Measurements from ENCODE around the gene YIF1B.
A peak's percentile ranks its signal among the peaks of the same experiment; 100 is the strongest.

YIF1B gene

DNA sequence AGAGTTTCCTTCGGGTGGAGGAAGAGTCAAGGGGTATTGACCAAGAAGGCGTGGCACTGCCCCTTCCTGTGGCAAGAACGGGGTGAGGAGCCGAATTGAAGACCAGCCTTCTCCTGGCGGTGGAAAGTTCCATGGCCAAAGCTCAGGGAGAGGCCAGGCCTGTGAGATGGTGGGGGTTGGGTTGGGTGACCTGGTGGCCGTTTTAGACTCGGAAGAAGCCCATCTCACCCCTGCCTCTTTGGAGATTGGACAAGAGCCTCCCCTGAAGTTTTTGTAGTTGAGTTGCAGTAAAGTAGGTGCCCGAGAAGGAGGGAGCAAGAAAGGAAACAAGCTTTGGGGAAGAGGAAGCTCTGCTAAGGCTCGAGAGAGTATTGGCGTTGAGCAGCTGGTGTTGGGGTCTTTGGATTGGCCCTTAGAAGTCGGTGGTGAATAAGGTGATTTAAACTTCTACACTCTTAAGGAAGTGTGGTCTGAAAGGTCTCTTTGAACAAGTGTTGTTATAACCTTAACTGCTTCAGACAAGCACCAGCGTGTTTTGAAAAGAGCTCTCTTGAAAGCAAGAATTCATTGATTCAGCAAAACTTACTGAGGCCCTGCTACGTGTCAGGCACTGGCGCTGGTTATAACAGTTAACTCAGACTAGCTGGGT is 50.4 kb downstream of the YIF1B start:
- Histone ChIP-seq H3K27me3 (replicated peaks; ENCODE audit: insufficient read depth, low read length) (no peaks in the 10 kb centered on the region), H3K9ac (ENCODE audit: low read length) (peak overlapping the region; percentile 55; the same call in 1 of the 2 replicates), H3K4me2 (ENCODE audit: low read depth, low read length) (peak overlapping the region; percentile 68), H3K4me1 (ENCODE audit: low read length) (0 out of 2 replicates have a peak, but pooled peaks cover 2% of the 10 kb centered on the region), H3K27ac (ENCODE audit: low read length) (no peak overlapping the region), H4K20me1 (ENCODE audit: insufficient read depth, low read length) (no peaks in the 10 kb centered on the region), H2AFZ (ENCODE audit: low read length) (peak overlapping the region; percentile 85; the same call in 1 of the 2 replicates), H3F3A (ENCODE audit: insufficient read depth, low read length) (no peaks in the 10 kb centered on the region), H3K4me3 (ENCODE audit: low read length) (peak overlapping the region; percentile 67), H3K79me2 (ENCODE audit: low read length) (no peaks in the 10 kb centered on the region), H3K36me3 (replicated peaks; ENCODE audit: insufficient read depth, low read length) (no peaks in the 10 kb centered on the region), H3K9me3 (replicated peaks; ENCODE audit: insufficient read depth, low read length) (no peaks in the 10 kb centered on the region), H3K9me2 (replicated peaks; ENCODE audit: insufficient read depth, low read length) (no peaks in the 10 kb centered on the region)
- no peak for DNase-seq
- TF ChIP-seq, protein P1, sequence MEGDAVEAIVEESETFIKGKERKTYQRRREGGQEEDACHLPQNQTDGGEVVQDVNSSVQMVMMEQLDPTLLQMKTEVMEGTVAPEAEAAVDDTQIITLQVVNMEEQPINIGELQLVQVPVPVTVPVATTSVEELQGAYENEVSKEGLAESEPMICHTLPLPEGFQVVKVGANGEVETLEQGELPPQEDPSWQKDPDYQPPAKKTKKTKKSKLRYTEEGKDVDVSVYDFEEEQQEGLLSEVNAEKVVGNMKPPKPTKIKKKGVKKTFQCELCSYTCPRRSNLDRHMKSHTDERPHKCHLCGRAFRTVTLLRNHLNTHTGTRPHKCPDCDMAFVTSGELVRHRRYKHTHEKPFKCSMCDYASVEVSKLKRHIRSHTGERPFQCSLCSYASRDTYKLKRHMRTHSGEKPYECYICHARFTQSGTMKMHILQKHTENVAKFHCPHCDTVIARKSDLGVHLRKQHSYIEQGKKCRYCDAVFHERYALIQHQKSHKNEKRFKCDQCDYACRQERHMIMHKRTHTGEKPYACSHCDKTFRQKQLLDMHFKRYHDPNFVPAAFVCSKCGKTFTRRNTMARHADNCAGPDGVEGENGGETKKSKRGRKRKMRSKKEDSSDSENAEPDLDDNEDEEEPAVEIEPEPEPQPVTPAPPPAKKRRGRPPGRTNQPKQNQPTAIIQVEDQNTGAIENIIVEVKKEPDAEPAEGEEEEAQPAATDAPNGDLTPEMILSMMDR (IDR thresholded peaks at IDR 0.05; ENCODE audit: low read length) = no peak
- TF ChIP-seq EZH2 (optimal IDR thresholded peaks at IDR 0.05; ENCODE audit: low read depth, low read length) (no peak), EZH2phosphoT487 (IDR thresholded peaks at IDR 0.05; ENCODE audit: low read length) (no peak)

- peak; percentile 65 for DNase-seq
- H3F3A ChIP-seq (ENCODE audit: insufficient read depth, low read length) = no peaks in the 10 kb centered on the region
- H3K9me2 ChIP-seq (replicated peaks; ENCODE audit: insufficient read depth, low read length) = no peaks in the 10 kb centered on the region
- 0 out of 2 replicates have a peak, but pooled peaks cover 2% of the 10 kb centered on the region for H3K4me1 ChIP-seq (ENCODE audit: low read length)
- TF ChIP-seq EZH2phosphoT487 (IDR thresholded peaks at IDR 0.05; ENCODE audit: low read length) (no peak), EZH2 (optimal IDR thresholded peaks at IDR 0.05; ENCODE audit: low read depth, low read length) (no peak)
- TF ChIP-seq, protein P1 (IDR thresholded peaks at IDR 0.05; ENCODE audit: low read length) = no peak
- H3K9ac ChIP-seq (ENCODE audit: low read length) = peak within 1 kb of the TSS; percentile 55
- H3K79me2 ChIP-seq (ENCODE audit: low read length) = no peaks in the 10 kb centered on the region
- peak within 1 kb of the TSS; percentile 68 for H3K4me2 ChIP-seq (ENCODE audit: low read depth, low read length)
- H4K20me1 ChIP-seq (ENCODE audit: insufficient read depth, low read length) = no peaks in the 10 kb centered on the region
- H3K4me3 ChIP-seq (ENCODE audit: low read length) = peak within 1 kb of the TSS; percentile 67
- no peaks in the 10 kb centered on the region for H3K27me3 ChIP-seq (replicated peaks; ENCODE audit: insufficient read depth, low read length)
- no peaks in the 10 kb centered on the region for H3K9me3 ChIP-seq (replicated peaks; ENCODE audit: insufficient read depth, low read length)
- peak within 1 kb of the TSS; percentile 85 for H2AFZ ChIP-seq (ENCODE audit: low read length)
- peak within 1 kb of the TSS; percentile 63 for H3K27ac ChIP-seq (ENCODE audit: low read length)
- H3K36me3 ChIP-seq (replicated peaks; ENCODE audit: insufficient read depth, low read length) = no peaks in the 10 kb centered on the region
These were observed 51.1 kb downstream of the YIF1B start, which contains the start of gene SPINT2 for GRCh38 chr19:38264486-38265212. TSS of gene SPINT2 (plus strand) at chr19:38264573. CDS start at chr19:38264893, 320 bp downstream.

DNA sequence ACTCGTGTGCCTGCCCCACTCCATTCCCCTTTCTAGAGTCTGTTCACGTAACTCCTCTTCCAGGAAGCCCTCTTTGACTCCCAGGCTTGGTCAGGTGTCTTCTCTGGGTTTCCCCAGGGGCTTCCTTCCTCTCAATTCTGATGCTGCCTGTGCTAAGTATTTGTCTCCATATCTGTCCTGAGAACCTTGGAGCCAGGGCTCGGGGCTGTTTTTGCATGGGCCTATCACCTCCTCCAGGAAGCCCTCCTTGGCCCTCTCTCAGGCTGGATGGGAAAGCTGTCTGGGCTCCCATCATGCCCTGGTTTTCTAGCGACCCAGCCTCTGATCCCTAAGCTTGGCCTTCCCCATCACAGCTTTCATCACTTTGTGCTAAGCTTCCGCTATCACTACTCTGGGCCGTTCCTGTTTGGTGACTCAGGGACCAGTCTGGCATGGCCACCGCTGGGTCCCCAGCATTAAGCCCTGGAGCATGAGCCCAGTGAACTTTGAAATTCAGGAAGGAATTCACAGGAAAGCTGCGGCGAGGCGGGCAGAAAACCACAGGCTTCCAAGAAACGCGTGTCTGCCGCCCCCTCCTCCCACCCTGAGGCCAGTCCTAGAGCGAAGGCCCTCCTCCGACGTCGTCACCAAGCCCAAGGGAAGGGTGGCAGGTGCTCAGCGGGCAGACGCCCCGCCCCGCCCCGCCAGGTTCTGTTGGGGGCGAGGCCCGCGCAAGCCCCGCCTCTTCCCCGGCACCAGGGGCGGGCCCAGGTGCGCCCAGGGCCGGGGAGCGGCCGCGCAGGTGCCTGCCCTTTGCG is 51.9 kb downstream of the YIF1B start:
- H3K9me3 ChIP-seq (replicated peaks; ENCODE audit: insufficient read depth, low read length) = no peaks in the 10 kb centered on the region
- H3K9me2 ChIP-seq (replicated peaks; ENCODE audit: insufficient read depth, low read length) = no peaks in the 10 kb centered on the region
- peak overlapping the region; percentile 55; the same call in 1 of the 2 replicates for H3K9ac ChIP-seq (ENCODE audit: low read length)
- peak overlapping the region; percentile 69 for H2AFZ ChIP-seq (ENCODE audit: low read length)
- no peaks in the 10 kb centered on the region for H4K20me1 ChIP-seq (ENCODE audit: insufficient read depth, low read length)
- peak overlapping the region; percentile 63; the same call in 1 of the 2 replicates for H3K27ac ChIP-seq (ENCODE audit: low read length)
- H3K36me3 ChIP-seq (replicated peaks; ENCODE audit: insufficient read depth, low read length) = no peaks in the 10 kb centered on the region
- H3K4me3 ChIP-seq (ENCODE audit: low read length) = peak overlapping the region; percentile 67
- H3K27me3 ChIP-seq (replicated peaks; ENCODE audit: insufficient read depth, low read length) = no peaks in the 10 kb centered on the region
- no peaks in the 10 kb centered on the region for H3K79me2 ChIP-seq (ENCODE audit: low read length)
- H3K4me1 ChIP-seq (ENCODE audit: low read length) = 0 out of 2 replicates have a peak, but pooled peaks cover 2% of the 10 kb centered on the region
- H3K4me2 ChIP-seq (ENCODE audit: low read depth, low read length) = peak overlapping the region; percentile 56; the same call in 1 of the 2 replicates
- DNase-seq = peak; percentile 79
- no peaks in the 10 kb centered on the region for H3F3A ChIP-seq (ENCODE audit: insufficient read depth, low read length)
- no peak for TF ChIP-seq EZH2 (optimal IDR thresholded peaks at IDR 0.05; ENCODE audit: low read depth, low read length)
- no peak for TF ChIP-seq EZH2phosphoT487 (IDR thresholded peaks at IDR 0.05; ENCODE audit: low read length)
- TF ChIP-seq, protein P1 (IDR thresholded peaks at IDR 0.05; ENCODE audit: low read length) = no peak

All from MM.1S (cell line).